HCT116 (cell line): ENCODE data around the gene OR52N5. TPM values are rescaled to one million over a fixed set of nuclear protein-coding genes. Genes with fewer than 3 reads are reported as not detected.

Experiments used
- ATAC-seq: fragments of 200-7000 bp; cut with Tn5 transposase; 2 replicates; pipeline ENCODE4 v1.9.1; 2020; ENCODE audit warnings: mild to moderate bottlenecking, moderate library complexity
- BruUV-seq: library from RNA; stranded (reverse); fragments of 400-500 nt; replicated peaks from 2 replicates; lab custom pipeline; 2021; lab: Mats Ljungman, UMichigan
- CTCF ChIA-PET: fragments of 300-600 bp; sonication (Branson Sonifier 250); formaldehyde crosslinking; loops from one replicate; lab custom pipeline; 2021; ENCODE audit warnings: antibody characterized with exemption; lab: Charles Lee
- POLR2A ChIA-PET: fragments of 300-600, 350-600 bp; sonication (Branson Sonifier 250); formaldehyde crosslinking; loops from one replicate; lab custom pipeline; 2021; ENCODE audit warnings: antibody characterized with exemption; lab: Charles Lee
- RAD21 ChIA-PET, 2 experiments: fragments of 300-600 bp; sonication (Branson Sonifier 250); formaldehyde crosslinking; loops; one replicate each; lab custom pipeline; 2023; ENCODE audit warnings: low total read pairs in 2 of 2; ENCODE audit not compliant: uncharacterized antibody in 2 of 2, unreplicated experiment in 2 of 2, low non-redundant PET in 1 of 2; lab: Charles Lee
- DNase-seq: peaks from one replicate; pipeline ENCODE4 v3.0.0-alpha.2; 2010; ENCODE audit warnings: low read depth, low spot score
- H2AFZ ChIP-seq: fragments of 200-600 bp; shearing (Covaris generic), sonication (generic); 2 replicates; pipeline ENCODE4 v1.6.1; 2017; ENCODE audit warnings: low read depth, mixed run types, mixed read lengths, antibody characterized with exemption, low read length; ENCODE audit not compliant: poor library complexity, severe bottlenecking
- H3K27ac ChIP-seq: 2 replicates; pipeline ENCODE4 v1.5.1; 2012; ENCODE audit warnings: low read depth, low read length
- H3K27me3 ChIP-seq: fragments of 200-600 bp; sonication (generic); 2 replicates; pipeline ENCODE4 v1.6.1; 2016; ENCODE audit warnings: mixed run types, low read length, mixed read lengths; ENCODE audit not compliant: insufficient read depth
- H3K36me3 ChIP-seq, 2 experiments: fragments of 200-500 bp in 1 of 2; fragments of 200-600 bp in 1 of 2; sonication (Bioruptor generic) in 1 of 2; sonication (generic) in 1 of 2; 2 replicates each; pipeline versions ENCODE4 v1.5.1 to v1.6.1; 2014 to 2016; ENCODE audit warnings: low read length in 2 of 2, inconsistent platforms in 1 of 2, mixed read lengths in 1 of 2, mixed run types in 1 of 2; ENCODE audit not compliant: insufficient read depth in 2 of 2, control insufficient read depth in 1 of 2
- H3K4me1 ChIP-seq, 2 experiments: fragments of 200-600 bp in 1 of 2; sonication (generic) in 1 of 2; 2 replicates each; pipeline versions ENCODE4 v1.5.1 to v1.6.1; 2012 to 2017; ENCODE audit warnings: low read length in 2 of 2, inconsistent platforms in 1 of 2, mild to moderate bottlenecking in 1 of 2, mixed read lengths in 1 of 2, mixed run types in 1 of 2, moderate library complexity in 1 of 2; ENCODE audit not compliant: insufficient read depth in 2 of 2, control insufficient read depth in 1 of 2
- H3K4me2 ChIP-seq: fragments of 200-600 bp; sonication (generic); 2 replicates; pipeline ENCODE4 v1.6.1; 2017; ENCODE audit warnings: mixed run types, low read length, mixed read lengths
- H3K4me3 ChIP-seq, 2 experiments: fragments of 200-600 bp in 1 of 2; sonication (generic) in 1 of 2; replicated peaks in 1 of 2; 2 replicates each; pipeline ENCODE4 v1.5.1; 2011 to 2016; ENCODE audit warnings: low read length in 2 of 2, control low read depth in 1 of 2, low read depth in 1 of 2, mild to moderate bottlenecking in 1 of 2, mixed read lengths in 1 of 2, mixed run types in 1 of 2
- H3K79me2 ChIP-seq: fragments of 200-600 bp; sonication (generic); 2 replicates; pipeline ENCODE4 v1.6.1; 2017; ENCODE audit warnings: mild to moderate bottlenecking, mixed run types, low read length, moderate library complexity, mixed read lengths; ENCODE audit not compliant: insufficient read depth
- H3K9ac ChIP-seq: fragments of 200-600 bp; sonication (generic); 2 replicates; pipeline ENCODE4 v1.6.1; 2016; ENCODE audit warnings: low read length, mixed read lengths
- H3K9me2 ChIP-seq: fragments of 200-600 bp; sonication (generic), shearing (Covaris generic); 2 replicates; pipeline ENCODE4 v1.6.1; 2017; ENCODE audit warnings: mixed run types, mild to moderate bottlenecking, moderate library complexity; ENCODE audit not compliant: insufficient read depth
- H3K9me3 ChIP-seq, 2 experiments: fragments of 200-500 bp in 1 of 2; fragments of 200-600 bp in 1 of 2; sonication (Bioruptor generic) in 1 of 2; sonication (generic) in 1 of 2; 2 replicates each; pipeline ENCODE4 v1.6.1; 2014 to 2017; ENCODE audit warnings: low read length in 2 of 2, mixed read lengths in 2 of 2, inconsistent platforms in 1 of 2, low read depth in 1 of 2, mild to moderate bottlenecking in 1 of 2, mixed run types in 1 of 2, moderate library complexity in 1 of 2; ENCODE audit not compliant: control insufficient read depth in 1 of 2, insufficient read depth in 1 of 2
- H4K20me1 ChIP-seq: fragments of 200-600 bp; sonication (generic), shearing (Covaris generic); 2 replicates; pipeline ENCODE4 v1.6.1; 2017; ENCODE audit warnings: mixed run types, mild to moderate bottlenecking, moderate library complexity; ENCODE audit not compliant: insufficient read depth
- CEBPB ChIP-seq: IDR thresholded peaks from 2 replicates; pipeline ENCODE4 v1.6.1; 2012; ENCODE audit warnings: low read depth
- EZH2phosphoT487 ChIP-seq: fragments of 200-600 bp; IDR thresholded peaks from 2 replicates; pipeline ENCODE4 v1.6.1; 2018; ENCODE audit warnings: antibody characterized with exemption, borderline replicate concordance
- FOSL1 ChIP-seq: IDR thresholded peaks from 2 replicates; pipeline ENCODE4 v1.6.1; 2012; ENCODE audit warnings: low read depth
- JUND ChIP-seq: IDR thresholded peaks from 2 replicates; pipeline ENCODE4 v1.6.1; 2012
- SP1 ChIP-seq: IDR thresholded peaks from 2 replicates; pipeline ENCODE4 v1.6.1; 2012; ENCODE audit warnings: low read depth
- SRF ChIP-seq: IDR thresholded peaks from 2 replicates; pipeline ENCODE4 v1.6.1; 2012; ENCODE audit warnings: low read depth
- TCF7L2 ChIP-seq: IDR thresholded peaks from 2 replicates; pipeline ENCODE4 v1.7.0; 2011; ENCODE audit warnings: borderline replicate concordance, inconsistent platforms; ENCODE audit not compliant: insufficient read depth, insufficient read length; ENCODE audit errors: extremely low read depth
- ZNF274 ChIP-seq: fragments of 200-500 bp; sonication (Bioruptor generic); IDR thresholded peaks from 2 replicates; pipeline ENCODE4 v1.6.1; 2014; ENCODE audit warnings: mild to moderate bottlenecking, low read depth, low read length, inconsistent platforms
- intact Hi-C: fragments of 100-400 bp; cut with micrococcal nuclease; formaldehyde crosslinking; loops from 2 replicates; pipeline ENCODE4 v1.10.0; 2022
- total RNA-seq: library from RNA; stranded (reverse); gene quantifications from one replicate; pipeline ENCODE4 v1.2.1, GENCODE V29; 2021; ENCODE audit not compliant: unreplicated experiment
- TF ChIP-seq, protein P1 (sequence below): IDR thresholded peaks from 2 replicates; pipeline ENCODE4 v1.6.1; 2012

OR52N5 gene
- total RNA-seq, 1 experiment from 2014 or later: not detected

DNA sequence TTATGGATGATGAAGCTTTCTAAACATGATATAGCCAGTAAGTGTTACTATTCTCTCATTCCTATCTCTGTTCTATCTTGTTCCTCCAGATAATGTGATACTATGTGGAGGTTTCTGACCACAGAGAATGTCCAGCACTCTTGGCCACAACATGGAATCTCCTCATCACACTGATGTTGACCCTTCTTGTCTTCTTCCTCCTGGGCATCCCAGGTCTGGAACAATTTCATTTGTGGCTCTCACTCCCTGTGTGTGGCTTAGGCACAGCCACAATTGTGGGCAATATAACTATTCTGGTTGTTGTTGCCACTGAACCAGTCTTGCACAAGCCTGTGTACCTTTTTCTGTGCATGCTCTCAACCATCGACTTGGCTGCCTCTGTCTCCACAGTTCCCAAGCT, 56.8 kb downstream of the OR52N5 start:
- H3K27me3 ChIP-seq: peaks cover 85% of the 10 kb centered on the region
- no peaks in the 10 kb centered on the region for H3K79me2 ChIP-seq
- no peak overlapping the region for H3K27ac ChIP-seq
- CTCF ChIA-PET: no interaction called here
- no peak overlapping the region for H3K4me3 ChIP-seq
- no peaks in the 10 kb centered on the region for H4K20me1 ChIP-seq
- H2AFZ ChIP-seq: no peak overlapping the region
- no peak overlapping the region for H3K9ac ChIP-seq
- TF ChIP-seq SRF (no peak), ZNF274 (no peak), FOSL1 (no peak), JUND (no peak), EZH2phosphoT487 (no peak), TCF7L2 (no peak), SP1 (no peak), CEBPB (no peak)
- TF ChIP-seq, protein P1, sequence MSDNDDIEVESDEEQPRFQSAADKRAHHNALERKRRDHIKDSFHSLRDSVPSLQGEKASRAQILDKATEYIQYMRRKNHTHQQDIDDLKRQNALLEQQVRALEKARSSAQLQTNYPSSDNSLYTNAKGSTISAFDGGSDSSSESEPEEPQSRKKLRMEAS: no peak
- TF ChIP-seq, all 23 proteins: peak for 0
- RAD21 ChIA-PET: no interaction called here
- no peak overlapping the region for H3K4me2 ChIP-seq
- intact Hi-C loops: no loop called here
- DNase-seq: no peak
- no peaks in the 10 kb centered on the region for H3K9me2 ChIP-seq
- BruUV-seq: no TSS peak
- POLR2A ChIA-PET: no interaction called here
- no peaks in the 10 kb centered on the region for H3K36me3 ChIP-seq
- no peaks in the 10 kb centered on the region for H3K9me3 ChIP-seq
- ATAC-seq: no peak
- no peaks in the 10 kb centered on the region for H3K4me1 ChIP-seq

Other genes starting within 250 kb of the OR52N5 start
- gene OR52H1, start 234.8 kb downstream of the OR52N5 start, total RNA-seq: not detected
- not detected for gene OR52B6, start 202.5 kb downstream of the OR52N5 start, total RNA-seq
- 3.0 TPM for gene TRIM6, start 186.7 kb downstream of the OR52N5 start, total RNA-seq
- gene TRIM34, start 158.4 kb downstream of the OR52N5 start, total RNA-seq: 0.42 TPM
- 13.7 TPM for gene TRIM5, start 98.3 kb downstream of the OR52N5 start, total RNA-seq
- 0.61 TPM for gene TRIM22, start 93.6 kb downstream of the OR52N5 start, total RNA-seq
- gene OR56B1, start 46.9 kb downstream of the OR52N5 start, total RNA-seq: not detected
- not detected for gene OR52N4, start 29.1 kb downstream of the OR52N5 start, total RNA-seq
- gene OR52N1, start 7.9 kb upstream of the OR52N5 start, total RNA-seq: not detected
- not detected for gene OR52N2, start 25.6 kb upstream of the OR52N5 start, total RNA-seq
- gene OR52E6, start 58.5 kb upstream of the OR52N5 start, total RNA-seq: not detected
- not detected for gene OR52E8, start 74.3 kb upstream of the OR52N5 start, total RNA-seq
- not detected for gene OR52E4, start 97.3 kb upstream of the OR52N5 start, total RNA-seq
- not detected for gene OR52E5, start 109.9 kb upstream of the OR52N5 start, total RNA-seq
- gene OR56A3, start 158.9 kb upstream of the OR52N5 start, total RNA-seq: not detected
- not detected for gene OR56A5, start 185.1 kb upstream of the OR52N5 start, total RNA-seq
- gene OR52L1, start 203.6 kb upstream of the OR52N5 start, total RNA-seq: not detected
- gene OR56A4, start 223.6 kb upstream of the OR52N5 start, total RNA-seq: not detected
- gene OR56A1, start 247.4 kb upstream of the OR52N5 start, total RNA-seq: not detected